CD4-positive, alpha-beta T cell (primary cell): ENCODE measurements around the gene METTL25. TPM values are rescaled to one million over a fixed set of nuclear protein-coding genes. Genes with fewer than 3 reads are reported as not detected.

ENCODE experiments used
- ATAC-seq: fragments of 200-7000 bp; cut with Tn5 transposase; one replicate; pipeline ENCODE4 v1.10.0; 2022; ENCODE audit warnings: mild to moderate bottlenecking; ENCODE audit not compliant: poor library complexity
- CTCF ChIA-PET: fragments of 350-600 bp; sonication (Branson Sonifier 250); formaldehyde crosslinking; loops from one replicate; lab custom pipeline; 2021; ENCODE audit warnings: antibody characterized with exemption, inconsistent platforms; lab: Charles Lee
- POLR2A ChIA-PET: fragments of 350-600 bp; sonication (Branson Sonifier 250); formaldehyde crosslinking; loops from one replicate; lab custom pipeline; 2021; ENCODE audit warnings: antibody characterized with exemption, inconsistent platforms; lab: Charles Lee
- DNase-seq, 14 experiments: peaks; one replicate each; pipeline ENCODE4 v3.0.0-alpha.2; 2013 to 2020; ENCODE audit warnings: mixed read lengths in 2 of 14
- H3K27ac ChIP-seq, 2 donors: one replicate each; pipeline versions ENCODE4 v1.5.1 to v1.7.0; 2013; ENCODE audit warnings: low read length in 2 of 2, low read depth in 1 of 2, mild to moderate bottlenecking in 1 of 2
- H3K27me3 ChIP-seq, 2 experiments: 1 replicate in 1 of 2; 2 replicates in 1 of 2; pipeline versions ENCODE4 v1.6.1 to v1.7.0; 2013; ENCODE audit warnings: low read length in 2 of 2, control low read depth in 1 of 2, mild to moderate bottlenecking in 1 of 2, moderate library complexity in 1 of 2; ENCODE audit not compliant: insufficient read depth in 2 of 2, control insufficient read depth in 1 of 2
- H3K36me3 ChIP-seq: one replicate; pipeline ENCODE4 v1.6.1; 2013; ENCODE audit warnings: low read length, control low read depth; ENCODE audit not compliant: insufficient read depth
- H3K4me1 ChIP-seq: one replicate; pipeline ENCODE4 v1.6.1; 2013; ENCODE audit warnings: low read length, control low read depth; ENCODE audit not compliant: insufficient read depth
- H3K4me3 ChIP-seq: one replicate; pipeline ENCODE4 v1.5.1; 2013; ENCODE audit warnings: mild to moderate bottlenecking, low read length, moderate library complexity
- H3K9me3 ChIP-seq, 2 experiments: 1 replicate in 1 of 2; 2 replicates in 1 of 2; pipeline versions ENCODE4 v1.6.1 to v1.7.0; 2013; ENCODE audit warnings: low read length in 2 of 2, mild to moderate bottlenecking in 2 of 2, control low read depth in 1 of 2, moderate library complexity in 1 of 2; ENCODE audit not compliant: control insufficient read depth in 1 of 2, insufficient read depth in 1 of 2
- H3K27ac Mint-ChIP-seq: one replicate; pipeline ENCODE4 v1.8.0; 2020; ENCODE audit warnings: mixed read lengths
- H3K27me3 Mint-ChIP-seq: one replicate; pipeline ENCODE4 v1.8.0; 2021; ENCODE audit warnings: mixed read lengths
- H3K36me3 Mint-ChIP-seq: one replicate; pipeline ENCODE4 v1.8.0; 2021; ENCODE audit warnings: low read depth, mixed read lengths
- H3K4me1 Mint-ChIP-seq: one replicate; pipeline ENCODE4 v1.8.0; 2021; ENCODE audit warnings: low read depth, mixed read lengths
- H3K4me3 Mint-ChIP-seq: one replicate; pipeline ENCODE4 v1.8.0; 2020; ENCODE audit warnings: mild to moderate bottlenecking, mixed read lengths
- H3K9me3 Mint-ChIP-seq: one replicate; pipeline ENCODE4 v1.8.0; 2020; ENCODE audit warnings: mixed read lengths
- CTCF ChIP-seq: fragments of 200-600 bp; IDR thresholded peaks from one replicate; pipeline ENCODE4 v1.8.0; 2022; ENCODE audit warnings: antibody characterized with exemption, mild to moderate bottlenecking
- intact Hi-C, 2 experiments: fragments of 100-400 bp; cut with DNase I in 1 of 2; cut with micrococcal nuclease in 1 of 2; formaldehyde crosslinking; loops; one replicate each; pipeline versions ENCODE4 v1.15.1 to v1.9.0; 2023 to 2025; cut with DNase I, micrococcal nuclease
- total RNA-seq, 174 experiments: library from RNA in 2 of 174; stranded (reverse) in 2 of 174; gene quantifications; one replicate each; pipeline ENCODE4 v1.2.3 and lab custom pipeline; 2021 to 2026

Gene METTL25
- total RNA-seq, 2 experiments from 2014 or later = 12.4 to 12.6 TPM

GRCh38 chr12:82378997-82379396, 20.7 kb downstream of the METTL25 start:
- H3K27me3 Mint-ChIP-seq = no peaks in the 10 kb centered on the region
- peaks cover 8% of the 10 kb centered on the region for H3K36me3 ChIP-seq
- no peak for TF ChIP-seq CTCF
- no peaks in the 10 kb centered on the region for H3K4me1 Mint-ChIP-seq
- H3K4me1 ChIP-seq = no peaks in the 10 kb centered on the region
- DNase-seq (no peak), ATAC-seq (no peak)
- peaks cover 3% of the 10 kb centered on the region for H3K9me3 Mint-ChIP-seq
- no peak overlapping the region for H3K27ac ChIP-seq
- POLR2A ChIA-PET = no interaction called here
- H3K36me3 Mint-ChIP-seq = peaks cover 28% of the 10 kb centered on the region
- peaks cover 3 to 5% of the 10 kb centered on the region in 2 experiments for H3K9me3 ChIP-seq
- no peak overlapping the region for H3K4me3 Mint-ChIP-seq
- intact Hi-C loops = no loop called here
- H3K27ac Mint-ChIP-seq = no peak overlapping the region
- CTCF ChIA-PET = no interaction called here
- no peak overlapping the region for H3K4me3 ChIP-seq
- H3K27me3 ChIP-seq = no peaks in the 10 kb centered on the region

- Histone ChIP-seq H3K4me3 (no peak overlapping the region), H3K9me3 (no peaks in the 10 kb centered on the region), H3K27me3 (no peaks in the 10 kb centered on the region), H3K27ac (no peak overlapping the region), H3K4me1 (no peaks in the 10 kb centered on the region), H3K36me3 (peaks cover 8% of the 10 kb centered on the region)
- Mint-ChIP-seq H3K27ac (no peak overlapping the region), H3K4me3 (no peak overlapping the region), H3K36me3 (peaks cover 32% of the 10 kb centered on the region), H3K4me1 (no peaks in the 10 kb centered on the region), H3K9me3 (no peaks in the 10 kb centered on the region), H3K27me3 (no peaks in the 10 kb centered on the region)
- ATAC-seq (no peak), DNase-seq (no peak)
- TF ChIP-seq CTCF = no peak
- intact Hi-C loops = no loop called here
- CTCF ChIA-PET = no interaction called here
- POLR2A ChIA-PET = interaction anchor here (1.2 kb wide), 1 partner anchor 27 kb away, joined by 3 read pairs; no protein-coding TSS in a partner anchor
These were observed 25.7 kb downstream of the METTL25 start for GRCh38 chr12:82383930-82384552.

GRCh38 chr12:82398879-82399278, 40.5 kb downstream of the METTL25 start:
- no peaks in the 10 kb centered on the region for H3K27me3 Mint-ChIP-seq
- Histone ChIP-seq H3K9me3 (no peaks in the 10 kb centered on the region), H3K27me3 (no peaks in the 10 kb centered on the region), H3K36me3 (peaks cover 14% of the 10 kb centered on the region), H3K27ac (no peak overlapping the region), H3K4me1 (no peaks in the 10 kb centered on the region), H3K4me3 (no peak overlapping the region)
- no peaks in the 10 kb centered on the region for H3K9me3 Mint-ChIP-seq
- TF ChIP-seq CTCF = no peak
- ATAC-seq = no peak
- H3K4me1 Mint-ChIP-seq = no peaks in the 10 kb centered on the region
- intact Hi-C loops = no loop called here
- no peak overlapping the region for H3K4me3 Mint-ChIP-seq
- no peak overlapping the region for H3K27ac Mint-ChIP-seq
- DNase-seq = no peak
- CTCF ChIA-PET = no interaction called here
- POLR2A ChIA-PET = no interaction called here
- peaks cover 44% of the 10 kb centered on the region for H3K36me3 Mint-ChIP-seq
